GM06990 (cell line): ENCODE measurements around the gene CENPX.
A peak's percentile ranks its signal among the peaks of the same experiment; 100 is the strongest.

Source experiments
- DNase-seq: peaks from one replicate; pipeline ENCODE4 v3.0.0-alpha.2; 2011; ENCODE audit not compliant: insufficient read length; ENCODE audit errors: extremely low read depth
- H3K27me3 ChIP-seq: replicated peaks from 2 replicates; pipeline ENCODE4 v1.6.0; 2011; ENCODE audit warnings: low read length; ENCODE audit not compliant: control insufficient read depth, insufficient read depth
- H3K36me3 ChIP-seq: 2 replicates; pipeline ENCODE4 v1.5.1; 2011; ENCODE audit warnings: low read length; ENCODE audit not compliant: control insufficient read depth, insufficient read depth
- H3K4me3 ChIP-seq: replicated peaks from 2 replicates; pipeline ENCODE4 v1.5.1; 2011; ENCODE audit warnings: low read depth, mild to moderate bottlenecking, control low read depth, low read length
- CTCF ChIP-seq: IDR thresholded peaks from 2 replicates; pipeline ENCODE4 v1.5.1; 2011; ENCODE audit warnings: low read length, control low read depth, mild to moderate bottlenecking, inconsistent platforms; ENCODE audit not compliant: insufficient read depth, poor library complexity, severe bottlenecking

The CENPX gene

GRCh38 chr17:82034371-82035011 is 11.8 kb upstream of the CENPX start:
- no peak for DNase-seq
- Histone ChIP-seq H3K27me3 (no peaks in the 10 kb centered on the region), H3K4me3 (no peak overlapping the region), H3K36me3 (no peaks in the 10 kb centered on the region)
- TF ChIP-seq CTCF = no peak

- TF ChIP-seq CTCF = no peak
- Histone ChIP-seq H3K36me3 (no peaks in the 10 kb centered on the region; the same call in 1 of the 2 replicates), H3K4me3 (no peak overlapping the region), H3K27me3 (no peaks in the 10 kb centered on the region)
- DNase-seq = no peak
Measured at GRCh38 chr17:82033359-82034085, 10.8 kb upstream of the CENPX start.

- Histone ChIP-seq H3K4me3 (peak overlapping the region; percentile 23), H3K36me3 (no peaks in the 10 kb centered on the region; the same call in none of the 2 replicates), H3K27me3 (no peaks in the 10 kb centered on the region)
- TF ChIP-seq CTCF = peak; percentile 5
- no peak for DNase-seq
Measured at GRCh38 chr17:82031885-82032627, 9.4 kb upstream of the CENPX start.

- no peaks in the 10 kb centered on the region for H3K27me3 ChIP-seq
- no peak for DNase-seq
- H3K36me3 ChIP-seq = no peaks in the 10 kb centered on the region; the same call in none of the 2 replicates
- H3K4me3 ChIP-seq = peak within 1 kb of the TSS; percentile 54
- no peak for TF ChIP-seq CTCF
Measured at GRCh38 chr17:82031303-82031884, 8.7 kb upstream of the CENPX start, which contains the start of gene RAC3. Gene RAC3, plus strand, starts transcription at chr17:82031678. Its CDS starts 84 bp downstream, at chr17:82031762.

GRCh38 chr17:82030470-82031302 is 8.0 kb upstream of the CENPX start:
- DNase-seq = peak; percentile 80
- peak; percentile 94 for TF ChIP-seq CTCF
- H3K4me3 ChIP-seq = peak overlapping the region; percentile 54
- H3K27me3 ChIP-seq = no peaks in the 10 kb centered on the region
- H3K36me3 ChIP-seq = no peaks in the 10 kb centered on the region; the same call in none of the 2 replicates
